Vagina (tissue), 2 donors: ENCODE results near the gene MYL3.

Experiments
- CTCF ChIP-seq, 3 experiments: fragments of 450-650 bp in 2 of 3; fragments of 200-600 bp in 1 of 3; sonication (generic) in 1 of 3; IDR thresholded peaks; one replicate each; pipeline ENCODE4 v1.5.1; 2017 to 2019; ENCODE audit warnings: antibody characterized with exemption in 3 of 3, mild to moderate bottlenecking in 2 of 3, moderate library complexity in 2 of 3
- POLR2A ChIP-seq, 2 donors: fragments of 450-650 bp; IDR thresholded peaks; one replicate each; pipeline ENCODE4 v1.6.1; 2017; ENCODE audit warnings: antibody characterized with exemption in 2 of 2, mild to moderate bottlenecking in 2 of 2, moderate library complexity in 2 of 2
- POLR2AphosphoS5 ChIP-seq, 2 donors: sonication (generic); formaldehyde crosslinking; IDR thresholded peaks; one replicate each; pipeline ENCODE4 v1.9.0; 2017; ENCODE audit warnings: antibody characterized with exemption in 2 of 2, mild to moderate bottlenecking in 2 of 2, low read depth in 1 of 2; ENCODE audit not compliant: insufficient read depth in 1 of 2

- TF ChIP-seq CTCF (IDR thresholded peaks at IDR 0.05), result no peak
- no peak for TF ChIP-seq POLR2A (IDR thresholded peaks at IDR 0.05)
- TF ChIP-seq POLR2AphosphoS5 (IDR thresholded peaks at IDR 0.05; ENCODE audit: insufficient read depth in 1 of 2, low read depth in 1 of 2), result no peak
These were observed 32.4 kb downstream of the MYL3 start for GRCh38 chr3:46830801-46831200.
